Cortex of kidney (tissue), 1 donor: Measurements from ENCODE around the gene ANO6.

Experiments
- DNase-seq: peaks from one replicate; lab custom pipeline; 2025; lab: John Stamatoyannopoulos, UW

The ANO6 gene

GRCh38 chr12:45281994-45282393 lies 66.1 kb downstream of the ANO6 start:
- DNase-seq: no peak

GRCh38 chr12:45282411-45282810 lies 66.5 kb downstream of the ANO6 start:
- DNase-seq: no peak

GRCh38 chr12:45284096-45284901 lies 68.4 kb downstream of the ANO6 start:
- DNase-seq: no peak

GRCh38 chr12:45285717-45286116 lies 69.8 kb downstream of the ANO6 start:
- no peak for DNase-seq

- no peak for DNase-seq
Measured at GRCh38 chr12:45286621-45287020, 70.7 kb downstream of the ANO6 start.

GRCh38 chr12:45289245-45290215 lies 73.6 kb downstream of the ANO6 start:
- no peak for DNase-seq

- no peak for DNase-seq
Measured at GRCh38 chr12:45290216-45290605, 74.3 kb downstream of the ANO6 start.

GRCh38 chr12:45291518-45291917 lies 75.6 kb downstream of the ANO6 start:
- no peak for DNase-seq

GRCh38 chr12:45292486-45293195 lies 76.7 kb downstream of the ANO6 start:
- DNase-seq: no peak

GRCh38 chr12:45294906-45295305 lies 79.0 kb downstream of the ANO6 start:
- no peak for DNase-seq

GRCh38 chr12:45296046-45296586 lies 80.2 kb downstream of the ANO6 start:
- no peak for DNase-seq

- DNase-seq: no peak
Measured at GRCh38 chr12:45298047-45298446, 82.2 kb downstream of the ANO6 start.

GRCh38 chr12:45298721-45299692 lies 83.1 kb downstream of the ANO6 start:
- no peak for DNase-seq

- no peak for DNase-seq
Measured at GRCh38 chr12:45302621-45303369, 86.9 kb downstream of the ANO6 start.

GRCh38 chr12:45303945-45304344 lies 88.0 kb downstream of the ANO6 start:
- no peak for DNase-seq

GRCh38 chr12:45304514-45305178 lies 88.8 kb downstream of the ANO6 start:
- DNase-seq: no peak

GRCh38 chr12:45305907-45306306 lies 90.0 kb downstream of the ANO6 start:
- no peak for DNase-seq

- no peak for DNase-seq
Measured at GRCh38 chr12:45309836-45310626, 94.1 kb downstream of the ANO6 start.

- no peak for DNase-seq
Measured at GRCh38 chr12:45310627-45310968, 94.7 kb downstream of the ANO6 start.
